Measurements from ENCODE around the gene SLC9A7. TPM values are rescaled to one million over a fixed set of nuclear protein-coding genes. Genes with fewer than 3 reads are reported as not detected.

SLC9A7 gene
- total RNA-seq, 1 donor from 2014 or later: 7.9 TPM

GRCh38 chrX:46676399-46677356 is 82.2 kb downstream of the SLC9A7 start:
- Histone ChIP-seq H3K27me3 (ENCODE audit: low read depth) (no peaks in the 10 kb centered on the region), H3K4me1 (no peaks in the 10 kb centered on the region), H3K9me3 (no peaks in the 10 kb centered on the region), H3K27ac (no peak overlapping the region), H3K4me3 (no peak overlapping the region), H3K36me3 (no peaks in the 10 kb centered on the region)
- no peak for DNase-seq
- no peak for ATAC-seq
- no peak for TF ChIP-seq CTCF (IDR thresholded peaks at IDR 0.05)
- intact Hi-C loops (cut with DNase I): no loop called here

GRCh38 chrX:46673620-46674359 is 85.1 kb downstream of the SLC9A7 start:
- Histone ChIP-seq H3K4me3 (no peak overlapping the region), H3K27ac (no peak overlapping the region), H3K27me3 (ENCODE audit: low read depth) (no peaks in the 10 kb centered on the region), H3K36me3 (no peaks in the 10 kb centered on the region), H3K9me3 (no peaks in the 10 kb centered on the region), H3K4me1 (no peaks in the 10 kb centered on the region)
- ATAC-seq (no peak), DNase-seq (no peak)
- TF ChIP-seq CTCF (IDR thresholded peaks at IDR 0.05): no peak
- intact Hi-C loops (cut with DNase I): no loop called here

- Histone ChIP-seq H3K4me1 (no peaks in the 10 kb centered on the region), H3K36me3 (no peaks in the 10 kb centered on the region), H3K4me3 (no peak overlapping the region), H3K9me3 (no peaks in the 10 kb centered on the region), H3K27me3 (ENCODE audit: low read depth) (no peaks in the 10 kb centered on the region), H3K27ac (no peak overlapping the region)
- no peak for TF ChIP-seq CTCF (IDR thresholded peaks at IDR 0.05)
- intact Hi-C loops (cut with DNase I): no loop called here
- no peak for DNase-seq
- ATAC-seq: no peak
Observed at GRCh38 chrX:46670316-46670715, 88.6 kb downstream of the SLC9A7 start.

- no peaks in the 10 kb centered on the region for H3K4me1 ChIP-seq
- no peak for TF ChIP-seq CTCF (IDR thresholded peaks at IDR 0.05)
- no peaks in the 10 kb centered on the region for H3K27me3 ChIP-seq (ENCODE audit: low read depth)
- DNase-seq (no peak), ATAC-seq (no peak)
- no peak overlapping the region for H3K4me3 ChIP-seq
- H3K27ac ChIP-seq: no peak overlapping the region
- H3K9me3 ChIP-seq: no peaks in the 10 kb centered on the region
- intact Hi-C loops (cut with DNase I): no loop called here
- no peaks in the 10 kb centered on the region for H3K36me3 ChIP-seq
Observed at GRCh38 chrX:46666831-46667230, 92.1 kb downstream of the SLC9A7 start.

GRCh38 chrX:46665232-46666152 is 93.4 kb downstream of the SLC9A7 start:
- intact Hi-C loops (cut with DNase I): no loop called here
- ATAC-seq (no peak), DNase-seq (no peak)
- no peak for TF ChIP-seq CTCF (IDR thresholded peaks at IDR 0.05)
- Histone ChIP-seq H3K4me3 (no peak overlapping the region), H3K9me3 (no peaks in the 10 kb centered on the region), H3K27ac (no peak overlapping the region), H3K4me1 (no peaks in the 10 kb centered on the region), H3K27me3 (ENCODE audit: low read depth) (no peaks in the 10 kb centered on the region), H3K36me3 (no peaks in the 10 kb centered on the region)
